Tibial nerve (tissue), 4 donors: ENCODE results near the gene TBC1D4. TPM values are rescaled to one million over a fixed set of nuclear protein-coding genes. Genes with fewer than 3 reads are reported as not detected.

ENCODE experiments used
- DNase-seq, 2 donors: peaks; one replicate each; pipeline ENCODE4 v3.0.0-alpha.2; 2019; ENCODE audit warnings: low spot score in 2 of 2
- H3K27ac ChIP-seq, 4 donors: fragments of 200-600 bp; sonication (generic) in 3 of 4; one replicate each; pipeline ENCODE4 v1.5.1; 2017 to 2019; ENCODE audit warnings: mild to moderate bottlenecking in 1 of 4
- H3K27me3 ChIP-seq, 2 donors: fragments of 200-600 bp; sonication (generic) in 1 of 2; one replicate each; pipeline versions ENCODE4 v1.5.1 to v1.6.0; 2017 to 2019
- H3K36me3 ChIP-seq, 3 donors: fragments of 200-600 bp; sonication (generic); one replicate each; pipeline ENCODE4 v1.5.1; 2018 to 2019
- H3K4me1 ChIP-seq, 4 donors: fragments of 200-600 bp; sonication (generic) in 3 of 4; one replicate each; pipeline ENCODE4 v1.5.1; 2017 to 2019
- H3K4me3 ChIP-seq, 4 donors: fragments of 200-600 bp; sonication (generic) in 3 of 4; one replicate each; pipeline ENCODE4 v1.5.1; 2017 to 2019; ENCODE audit warnings: mild to moderate bottlenecking in 1 of 4, moderate library complexity in 1 of 4
- H3K9me3 ChIP-seq, 4 donors: fragments of 200-600 bp; sonication (generic) in 3 of 4; one replicate each; pipeline ENCODE4 v1.5.1; 2017 to 2019
- EP300 ChIP-seq, 2 donors: sonication (generic); formaldehyde crosslinking; IDR thresholded peaks; one replicate each; pipeline ENCODE4 v1.6.1; 2017; ENCODE audit warnings: antibody characterized with exemption in 2 of 2, mild to moderate bottlenecking in 1 of 2
- POLR2A ChIP-seq, 2 donors: fragments of 450-650 bp; IDR thresholded peaks; one replicate each; pipeline ENCODE4 v1.6.1; 2017; ENCODE audit warnings: antibody characterized with exemption in 2 of 2, mild to moderate bottlenecking in 2 of 2, moderate library complexity in 2 of 2
- WGBS, 2 donors: methylation state at CpG; one replicate each; pipeline ENCODE4 v1.1.5; 2018; 5-methylcytosine and 5-hydroxymethylcytosine counted together
- total RNA-seq, 4 donors: library from RNA; depleted of rRNA; stranded (reverse); fragments of >200 nt; gene quantifications; one replicate each; pipeline ENCODE4 v1.1.0, GENCODE V29; 2016
- TF ChIP-seq, protein P1 (sequence below), 5 experiments: fragments of 200-600 bp in 3 of 5; fragments of 450-650 bp in 2 of 5; sonication (generic) in 3 of 5; IDR thresholded peaks; one replicate each; pipeline ENCODE4 v1.5.1; 2016 to 2019; ENCODE audit warnings: antibody characterized with exemption in 5 of 5, mild to moderate bottlenecking in 3 of 5, moderate library complexity in 2 of 5

TBC1D4 gene
- total RNA-seq, 4 donors from 2014 or later = 17.7 to 45.4 (median 33.4) TPM

DNA sequence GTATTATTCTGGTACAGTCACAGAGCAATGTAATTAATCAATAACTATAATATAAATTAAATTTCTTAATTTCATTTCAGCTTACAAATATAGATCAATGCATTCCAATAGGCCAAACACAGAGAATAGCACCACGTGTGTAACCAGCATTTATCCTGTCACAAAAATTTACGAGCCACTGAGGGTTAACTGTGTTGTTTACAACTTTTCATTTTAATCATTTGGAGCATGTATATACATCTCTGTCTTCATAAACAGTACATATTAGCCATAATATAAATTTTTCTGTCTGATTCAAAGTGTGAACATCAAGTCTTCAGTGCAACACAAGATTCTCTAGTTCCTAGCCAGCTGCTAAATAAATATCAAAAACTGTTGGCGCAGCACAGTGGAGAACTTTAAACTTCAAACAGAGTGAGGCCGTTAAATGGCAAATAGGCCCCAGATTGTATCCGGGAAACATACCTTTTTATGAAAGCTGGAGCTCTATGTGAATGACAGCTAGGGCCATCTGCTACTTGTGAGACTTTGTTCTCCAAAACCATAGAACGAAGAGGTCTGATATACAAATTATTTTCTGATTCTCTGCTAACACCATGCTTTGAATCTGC, 105.1 kb downstream of the TBC1D4 start:
- no peak overlapping the region for H3K4me3 ChIP-seq
- no peaks in the 10 kb centered on the region for H3K27me3 ChIP-seq
- H3K9me3 ChIP-seq = no peaks in the 10 kb centered on the region
- 83 to 86% methylated on average over 6 of the region's 6 CpGs for WGBS, 2 donors
- TF ChIP-seq POLR2A (IDR thresholded peaks at IDR 0.05) (no peak), EP300 (IDR thresholded peaks at IDR 0.05) (no peak)
- TF ChIP-seq, protein P1, sequence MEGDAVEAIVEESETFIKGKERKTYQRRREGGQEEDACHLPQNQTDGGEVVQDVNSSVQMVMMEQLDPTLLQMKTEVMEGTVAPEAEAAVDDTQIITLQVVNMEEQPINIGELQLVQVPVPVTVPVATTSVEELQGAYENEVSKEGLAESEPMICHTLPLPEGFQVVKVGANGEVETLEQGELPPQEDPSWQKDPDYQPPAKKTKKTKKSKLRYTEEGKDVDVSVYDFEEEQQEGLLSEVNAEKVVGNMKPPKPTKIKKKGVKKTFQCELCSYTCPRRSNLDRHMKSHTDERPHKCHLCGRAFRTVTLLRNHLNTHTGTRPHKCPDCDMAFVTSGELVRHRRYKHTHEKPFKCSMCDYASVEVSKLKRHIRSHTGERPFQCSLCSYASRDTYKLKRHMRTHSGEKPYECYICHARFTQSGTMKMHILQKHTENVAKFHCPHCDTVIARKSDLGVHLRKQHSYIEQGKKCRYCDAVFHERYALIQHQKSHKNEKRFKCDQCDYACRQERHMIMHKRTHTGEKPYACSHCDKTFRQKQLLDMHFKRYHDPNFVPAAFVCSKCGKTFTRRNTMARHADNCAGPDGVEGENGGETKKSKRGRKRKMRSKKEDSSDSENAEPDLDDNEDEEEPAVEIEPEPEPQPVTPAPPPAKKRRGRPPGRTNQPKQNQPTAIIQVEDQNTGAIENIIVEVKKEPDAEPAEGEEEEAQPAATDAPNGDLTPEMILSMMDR (IDR thresholded peaks at IDR 0.05) = no peak
- DNase-seq = no peak
- peaks cover 0 to 14% (median 6%) of the 10 kb centered on the region in 4 donors for H3K4me1 ChIP-seq
- no peak overlapping the region for H3K27ac ChIP-seq
- no peaks in the 10 kb centered on the region for H3K36me3 ChIP-seq

DNA sequence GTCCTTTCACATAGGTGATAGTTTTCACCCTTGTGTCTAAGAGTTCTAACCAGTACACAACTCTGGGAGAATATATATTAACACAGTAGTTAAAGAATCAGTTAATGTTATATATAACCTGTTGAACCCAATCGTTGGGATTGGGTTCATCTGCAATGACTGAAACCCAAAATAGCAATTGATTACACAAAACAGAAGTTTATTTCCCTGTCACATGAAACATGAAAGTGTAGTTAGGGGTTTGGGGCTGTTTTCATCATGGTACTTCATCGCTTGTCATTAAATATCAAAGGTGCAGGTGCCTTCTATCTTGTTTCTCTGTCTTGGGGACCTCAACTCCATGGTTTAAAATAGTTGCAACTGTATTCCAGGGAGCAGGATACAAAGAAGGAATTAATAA, 106.6 kb downstream of the TBC1D4 start:
- Histone ChIP-seq H3K4me1 (peaks cover 0 to 15% (median 7%) of the 10 kb centered on the region in 4 donors), H3K27me3 (no peaks in the 10 kb centered on the region), H3K9me3 (no peaks in the 10 kb centered on the region), H3K36me3 (no peaks in the 10 kb centered on the region), H3K4me3 (no peak overlapping the region), H3K27ac (no peak overlapping the region)
- 82 to 86% methylated on average over 2 of the region's 2 CpGs for WGBS, 2 donors
- TF ChIP-seq, protein P1 (IDR thresholded peaks at IDR 0.05) = no peak
- TF ChIP-seq POLR2A (IDR thresholded peaks at IDR 0.05) (no peak), EP300 (IDR thresholded peaks at IDR 0.05) (no peak)
- no peak for DNase-seq

DNA sequence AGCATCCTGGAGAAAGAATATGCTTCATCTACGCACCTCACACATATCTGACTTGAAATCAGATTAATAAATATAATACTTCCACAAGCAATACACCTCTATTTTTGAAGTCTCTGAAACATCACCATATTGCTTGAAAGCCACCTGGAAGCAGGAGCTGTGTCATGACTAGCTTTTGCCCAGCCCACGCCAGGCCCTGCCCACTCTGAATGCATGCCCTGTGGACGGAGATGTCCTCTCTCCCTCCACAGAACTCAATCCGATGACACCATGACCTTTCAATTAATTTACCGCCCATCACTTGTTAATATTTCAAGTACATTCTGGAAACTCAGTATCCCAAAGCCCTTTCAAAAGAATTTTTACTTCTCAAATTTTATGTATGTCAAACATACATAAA, 108.0 kb downstream of the TBC1D4 start:
- no peak for TF ChIP-seq EP300 (IDR thresholded peaks at IDR 0.05)
- TF ChIP-seq, protein P1 (IDR thresholded peaks at IDR 0.05) = no peak
- no peak for TF ChIP-seq POLR2A (IDR thresholded peaks at IDR 0.05)
- Histone ChIP-seq H3K27me3 (no peaks in the 10 kb centered on the region), H3K4me1 (peaks cover 0 to 15% (median 7%) of the 10 kb centered on the region in 4 donors), H3K9me3 (no peaks in the 10 kb centered on the region), H3K27ac (no peak overlapping the region), H3K4me3 (no peak overlapping the region), H3K36me3 (no peaks in the 10 kb centered on the region)
- 86 to 95% methylated on average over 5 of the region's 5 CpGs for WGBS, 2 donors
- no peak for DNase-seq

GRCh38 chr13:75372923-75373841, 108.8 kb downstream of the TBC1D4 start:
- DNase-seq = no peak
- H3K36me3 ChIP-seq = no peaks in the 10 kb centered on the region
- WGBS, 2 donors = 52 to 54% methylated on average over 13 of the region's 13 CpGs
- TF ChIP-seq, protein P1 (IDR thresholded peaks at IDR 0.05) = no peak
- TF ChIP-seq POLR2A (IDR thresholded peaks at IDR 0.05) (no peak), EP300 (IDR thresholded peaks at IDR 0.05) (no peak)
- peaks cover 0 to 22% (median 12%) of the 10 kb centered on the region in 4 donors for H3K4me1 ChIP-seq
- no peaks in the 10 kb centered on the region for H3K9me3 ChIP-seq
- no peak overlapping the region for H3K4me3 ChIP-seq
- H3K27me3 ChIP-seq = no peaks in the 10 kb centered on the region
- H3K27ac ChIP-seq = no peak overlapping the region

DNA sequence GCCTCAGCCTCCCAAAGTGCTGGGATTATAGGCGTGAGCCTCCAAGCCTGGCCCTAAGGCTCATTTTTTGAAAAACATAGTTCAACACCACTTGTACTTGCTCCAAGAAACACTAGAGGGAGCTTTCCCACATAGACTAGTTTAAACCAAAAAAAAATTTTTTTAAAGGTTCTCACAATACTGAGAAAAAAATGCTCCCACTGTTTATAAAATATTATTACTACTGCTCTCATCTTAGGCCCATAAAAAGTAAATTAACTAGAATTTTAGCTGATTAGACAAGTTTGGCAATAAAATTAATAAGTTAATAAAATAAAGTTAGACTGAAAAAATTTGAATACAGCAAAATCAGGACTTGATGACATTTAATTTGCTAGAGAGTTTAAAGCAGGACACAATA, 109.5 kb downstream of the TBC1D4 start:
- 13 to 22% methylated on average over 1 of the region's 1 CpG for WGBS, 2 donors
- Histone ChIP-seq H3K27ac (no peak overlapping the region), H3K36me3 (no peaks in the 10 kb centered on the region), H3K4me3 (no peak overlapping the region), H3K27me3 (no peaks in the 10 kb centered on the region), H3K4me1 (peaks cover 0 to 28% (median 15%) of the 10 kb centered on the region in 4 donors), H3K9me3 (no peaks in the 10 kb centered on the region)
- DNase-seq = peak in 1 of 2 donors; percentile 70
- TF ChIP-seq POLR2A (IDR thresholded peaks at IDR 0.05) = no peak
- TF ChIP-seq, protein P1 (IDR thresholded peaks at IDR 0.05) = peak; percentile 64 to 80 (median 67)
